ENCODE results near the gene PTPN7. TPM values are rescaled to one million over a fixed set of nuclear protein-coding genes. Genes with fewer than 3 reads are reported as not detected.

The PTPN7 gene
- total RNA-seq, 4 donors from 2014 or later: 0.79 to 8.5 (median 1.8) TPM; not detected in 1

DNA sequence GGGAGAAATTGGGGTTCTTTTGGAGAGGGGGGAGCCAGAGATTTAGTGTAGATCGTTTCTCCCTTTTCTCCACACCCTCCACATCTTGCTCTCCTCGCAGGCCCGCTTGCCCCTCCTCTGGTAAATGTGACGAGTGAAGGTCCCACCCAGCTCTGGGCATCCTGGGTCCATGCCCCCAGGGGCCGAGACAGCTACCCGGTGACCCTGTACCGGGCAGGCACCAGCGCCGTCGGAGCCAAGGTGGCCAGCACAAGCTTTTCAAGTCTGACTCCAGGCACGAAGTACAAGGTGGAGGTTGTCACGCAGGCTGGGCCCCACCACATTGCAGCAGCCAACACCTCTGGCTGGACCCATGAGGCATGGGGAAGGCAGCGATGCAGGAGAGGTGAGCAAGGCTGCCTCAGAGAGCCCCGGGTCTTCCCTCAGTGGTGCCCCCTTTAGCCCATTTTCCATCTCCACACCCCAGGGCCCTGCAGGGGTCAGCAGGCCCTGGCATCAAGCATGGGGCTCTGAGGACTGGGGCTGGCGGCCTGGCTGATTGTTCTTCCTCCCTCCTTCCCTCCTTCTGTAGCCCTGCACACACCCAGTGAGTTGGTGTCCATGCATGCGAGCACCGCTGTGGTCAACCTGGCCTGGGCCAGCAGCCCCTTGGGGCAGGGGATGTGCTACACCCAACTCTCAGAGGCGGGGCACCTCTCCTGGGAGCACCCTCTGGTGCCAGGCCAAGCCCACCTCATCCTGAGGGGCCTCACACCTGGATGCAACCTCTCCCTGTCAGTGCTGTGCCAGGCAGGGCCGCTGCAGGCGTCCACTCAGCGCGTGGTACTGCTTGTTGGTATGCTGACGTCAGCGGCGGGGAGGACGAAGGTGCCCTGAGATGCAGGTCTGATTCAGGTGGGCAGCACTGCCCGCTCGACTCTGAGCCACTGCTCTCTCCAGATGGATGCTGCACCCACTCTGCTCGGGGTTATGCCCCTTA, 16.8 kb upstream of the PTPN7 start:
- TF ChIP-seq, protein P1, sequence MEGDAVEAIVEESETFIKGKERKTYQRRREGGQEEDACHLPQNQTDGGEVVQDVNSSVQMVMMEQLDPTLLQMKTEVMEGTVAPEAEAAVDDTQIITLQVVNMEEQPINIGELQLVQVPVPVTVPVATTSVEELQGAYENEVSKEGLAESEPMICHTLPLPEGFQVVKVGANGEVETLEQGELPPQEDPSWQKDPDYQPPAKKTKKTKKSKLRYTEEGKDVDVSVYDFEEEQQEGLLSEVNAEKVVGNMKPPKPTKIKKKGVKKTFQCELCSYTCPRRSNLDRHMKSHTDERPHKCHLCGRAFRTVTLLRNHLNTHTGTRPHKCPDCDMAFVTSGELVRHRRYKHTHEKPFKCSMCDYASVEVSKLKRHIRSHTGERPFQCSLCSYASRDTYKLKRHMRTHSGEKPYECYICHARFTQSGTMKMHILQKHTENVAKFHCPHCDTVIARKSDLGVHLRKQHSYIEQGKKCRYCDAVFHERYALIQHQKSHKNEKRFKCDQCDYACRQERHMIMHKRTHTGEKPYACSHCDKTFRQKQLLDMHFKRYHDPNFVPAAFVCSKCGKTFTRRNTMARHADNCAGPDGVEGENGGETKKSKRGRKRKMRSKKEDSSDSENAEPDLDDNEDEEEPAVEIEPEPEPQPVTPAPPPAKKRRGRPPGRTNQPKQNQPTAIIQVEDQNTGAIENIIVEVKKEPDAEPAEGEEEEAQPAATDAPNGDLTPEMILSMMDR (IDR thresholded peaks at IDR 0.05): no peak
- no peak for TF ChIP-seq POLR2A (IDR thresholded peaks at IDR 0.05)
- no peaks in the 10 kb centered on the region for H3K36me3 ChIP-seq
- H3K9me3 ChIP-seq: no peaks in the 10 kb centered on the region
- DNase-seq: no peak
- H3K4me1 ChIP-seq: no peaks in the 10 kb centered on the region
- intact Hi-C loops (cut with DNase I; ENCODE audit: low total_unique reads): no loop called here
- H3K4me3 ChIP-seq: no peak overlapping the region
- H3K27me3 ChIP-seq: no peaks in the 10 kb centered on the region
- H3K27ac ChIP-seq: no peak overlapping the region

DNA sequence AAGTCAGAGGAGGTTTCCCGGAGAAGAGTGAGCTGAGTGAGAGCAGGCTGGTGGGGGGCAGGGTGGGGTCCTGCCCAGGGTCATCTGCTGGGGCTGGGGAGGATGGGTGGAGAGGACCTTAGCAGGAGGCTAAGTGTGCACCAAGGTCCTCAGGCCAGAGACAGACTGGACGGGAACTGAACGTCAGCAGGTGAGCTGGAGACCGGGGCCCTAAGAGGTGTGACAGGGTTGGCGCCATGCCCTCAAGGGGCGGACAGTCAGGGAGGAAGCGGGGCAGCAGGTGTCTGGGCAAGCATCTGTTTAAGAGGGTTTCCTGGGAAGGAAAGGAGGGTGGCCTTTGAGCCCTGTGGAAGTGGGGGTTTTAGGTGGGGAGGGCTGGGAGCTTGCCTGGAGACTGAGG, 13.6 kb upstream of the PTPN7 start:
- Histone ChIP-seq H3K4me3 (no peak overlapping the region), H3K36me3 (no peaks in the 10 kb centered on the region), H3K27ac (no peak overlapping the region), H3K9me3 (no peaks in the 10 kb centered on the region), H3K27me3 (no peaks in the 10 kb centered on the region), H3K4me1 (no peaks in the 10 kb centered on the region)
- TF ChIP-seq, protein P1 (IDR thresholded peaks at IDR 0.05): no peak
- TF ChIP-seq POLR2A (IDR thresholded peaks at IDR 0.05): no peak
- intact Hi-C loops (cut with DNase I; ENCODE audit: low total_unique reads): no loop called here
- no peak for DNase-seq

DNA sequence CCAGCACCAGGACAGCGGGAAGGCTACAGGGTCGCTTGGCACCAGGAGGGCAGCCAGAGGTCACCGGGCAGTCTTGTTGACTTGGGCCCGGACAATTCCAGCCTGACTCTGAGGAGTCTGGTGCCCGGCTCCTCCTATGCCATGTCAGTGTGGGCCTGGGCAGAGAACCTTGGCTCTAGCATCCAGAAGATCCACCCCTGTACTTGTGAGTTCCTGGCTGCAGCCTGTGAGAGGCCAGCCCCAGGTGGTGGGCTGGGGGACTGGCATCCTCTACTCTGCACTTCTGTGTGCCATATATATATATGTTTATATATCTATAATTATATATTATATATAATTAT, 11.6 kb upstream of the PTPN7 start:
- TF ChIP-seq, protein P1 (IDR thresholded peaks at IDR 0.05): no peak
- no peak for TF ChIP-seq POLR2A (IDR thresholded peaks at IDR 0.05)
- Histone ChIP-seq H3K36me3 (no peaks in the 10 kb centered on the region), H3K27me3 (no peaks in the 10 kb centered on the region), H3K27ac (no peak overlapping the region), H3K4me3 (no peak overlapping the region), H3K4me1 (no peaks in the 10 kb centered on the region), H3K9me3 (no peaks in the 10 kb centered on the region)
- intact Hi-C loops (cut with DNase I; ENCODE audit: low total_unique reads): no loop called here
- no peak for DNase-seq

DNA sequence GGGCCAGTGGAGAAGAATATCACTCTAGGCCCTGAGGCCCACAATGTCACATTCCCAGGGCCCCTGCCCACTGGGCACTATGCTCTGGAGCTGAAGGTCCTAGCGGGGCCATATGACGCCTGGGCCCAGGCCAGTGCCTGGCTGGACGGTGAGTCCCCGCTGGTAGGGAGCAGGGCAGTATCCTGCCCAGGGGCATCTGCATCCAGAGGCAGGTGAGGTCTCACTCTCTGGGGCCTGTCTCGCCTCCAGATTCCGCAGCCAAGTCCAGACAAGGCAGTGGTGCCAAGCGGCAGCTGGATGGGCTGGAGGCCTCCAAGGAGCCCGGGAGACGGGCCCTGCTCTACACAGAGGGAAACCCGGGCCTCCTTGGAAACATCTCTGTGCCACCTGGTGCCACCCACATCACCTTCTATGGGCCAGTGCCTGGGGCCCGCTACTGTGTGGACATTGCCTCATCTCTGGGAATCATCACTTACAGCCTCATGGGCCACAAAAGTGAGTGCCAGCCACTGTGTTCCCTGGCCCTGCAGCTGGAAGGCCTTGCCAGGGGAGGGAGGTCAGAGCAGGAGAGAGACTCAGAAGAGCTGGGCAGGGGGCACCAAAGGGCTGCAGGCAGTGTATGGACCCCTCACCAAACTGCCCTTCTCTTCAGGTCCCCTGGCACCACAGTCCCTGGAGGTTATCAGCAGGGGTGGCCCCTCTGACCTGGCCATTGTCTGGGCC, 11.1 kb upstream of the PTPN7 start:
- Histone ChIP-seq H3K27me3 (no peaks in the 10 kb centered on the region), H3K9me3 (no peaks in the 10 kb centered on the region), H3K4me1 (no peaks in the 10 kb centered on the region), H3K36me3 (no peaks in the 10 kb centered on the region), H3K4me3 (no peak overlapping the region), H3K27ac (no peak overlapping the region)
- no peak for DNase-seq
- TF ChIP-seq, protein P1 (IDR thresholded peaks at IDR 0.05): no peak
- TF ChIP-seq POLR2A (IDR thresholded peaks at IDR 0.05): no peak
- intact Hi-C loops (cut with DNase I; ENCODE audit: low total_unique reads): no loop called here

DNA sequence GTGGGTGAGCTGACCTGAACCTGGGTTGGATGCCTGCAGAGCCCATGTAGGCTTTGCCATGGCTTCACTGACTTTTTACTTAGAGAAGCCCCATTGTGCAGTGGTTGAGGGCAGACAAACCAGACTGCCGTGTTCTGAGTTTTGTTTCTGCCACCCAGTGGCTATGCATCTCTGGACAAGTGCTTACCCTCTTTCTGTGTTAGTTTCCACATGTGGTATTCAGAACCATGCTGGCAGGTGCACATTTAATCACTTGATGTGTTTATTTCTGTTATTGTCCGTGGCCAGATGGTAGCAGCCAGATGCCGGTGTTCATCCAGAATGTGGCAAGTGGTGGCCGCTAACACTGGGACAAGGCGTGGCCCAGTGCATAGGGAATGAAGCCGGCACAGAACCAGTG, 10.3 kb upstream of the PTPN7 start:
- H3K9me3 ChIP-seq: no peaks in the 10 kb centered on the region
- H3K27me3 ChIP-seq: no peaks in the 10 kb centered on the region
- H3K4me1 ChIP-seq: no peaks in the 10 kb centered on the region
- intact Hi-C loops (cut with DNase I; ENCODE audit: low total_unique reads): no loop called here
- TF ChIP-seq, protein P1 (IDR thresholded peaks at IDR 0.05): no peak
- no peak for TF ChIP-seq POLR2A (IDR thresholded peaks at IDR 0.05)
- no peak overlapping the region for H3K4me3 ChIP-seq
- H3K36me3 ChIP-seq: no peaks in the 10 kb centered on the region
- no peak overlapping the region for H3K27ac ChIP-seq
- DNase-seq: no peak

Measured in uterus (tissue), 4 donors.